ENCODE measurements around the gene OMD. TPM values are rescaled to one million over a fixed set of nuclear protein-coding genes. Genes with fewer than 3 reads are reported as not detected.

OMD gene
- polyA plus RNA-seq, 1 donor = 3.5 TPM

DNA sequence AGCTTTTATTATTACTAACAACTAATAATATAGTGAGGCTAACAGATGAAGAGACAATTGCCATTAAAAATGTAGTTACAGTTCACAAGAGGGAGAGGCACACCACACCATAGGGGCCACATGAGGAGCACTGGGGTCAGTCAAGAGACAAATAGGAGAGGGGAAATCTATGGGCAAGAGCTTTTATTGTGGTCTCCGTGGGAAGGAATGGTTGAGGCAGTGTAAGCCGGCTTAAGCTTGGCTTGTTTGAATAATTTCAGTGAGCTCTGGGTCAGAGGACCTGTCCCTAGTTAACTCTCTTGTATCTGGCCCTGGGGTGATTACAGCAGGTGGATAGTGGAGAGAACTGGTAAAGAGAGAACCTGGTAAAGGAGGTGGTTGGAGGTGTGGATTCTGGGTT is 55.2 kb downstream of the OMD start:
- DNase-seq (ENCODE audit: low read depth) = no peak

Other genes starting within 250 kb of the OMD start
- 62.7 TPM for gene IARS1, start 130.8 kb downstream of the OMD start, polyA plus RNA-seq (ENCODE audit: insufficient read length)
- 27.2 TPM for gene NOL8, start 99.1 kb downstream of the OMD start, polyA plus RNA-seq (ENCODE audit: insufficient read length)
- gene CENPP, start 98.5 kb downstream of the OMD start, polyA plus RNA-seq (ENCODE audit: insufficient read length) = 3.9 TPM
- 374 TPM for gene OGN, start 19.9 kb downstream of the OMD start, polyA plus RNA-seq (ENCODE audit: insufficient read length)
- gene ASPN, start 58.0 kb upstream of the OMD start, polyA plus RNA-seq (ENCODE audit: insufficient read length) = 282 TPM
- 26.4 TPM for gene ECM2, start 111.5 kb upstream of the OMD start, polyA plus RNA-seq (ENCODE audit: insufficient read length)
- 7.2 TPM for gene IPPK, start 245.7 kb upstream of the OMD start, polyA plus RNA-seq (ENCODE audit: insufficient read length)